ENCODE measurements around the gene FHL5. TPM values are rescaled to one million over a fixed set of nuclear protein-coding genes. Genes with fewer than 3 reads are reported as not detected.

FHL5 gene
- total RNA-seq, 1 donor from 2014 or later, result not detected

DNA sequence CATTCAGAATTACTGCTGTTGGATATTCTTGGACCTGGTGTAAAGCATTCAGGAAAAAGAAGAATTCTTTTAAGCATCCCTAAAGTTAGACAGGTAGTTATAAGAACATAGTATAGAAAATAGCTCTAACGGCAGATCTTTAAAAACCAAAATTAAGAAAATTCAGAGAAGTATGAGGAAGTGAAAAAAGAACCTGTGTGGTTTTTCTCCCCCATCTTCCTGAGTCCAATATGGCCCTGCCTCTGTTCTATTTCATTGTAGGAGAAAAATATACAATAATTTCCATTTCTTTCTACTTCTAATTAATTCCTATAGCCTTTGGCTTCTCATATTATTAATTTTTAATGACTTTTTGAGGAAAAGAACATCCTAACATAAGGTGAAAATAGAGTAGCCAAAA, 47.1 kb downstream of the FHL5 start:
- Mint-ChIP-seq H3K27me3 (ENCODE audit: insufficient read depth, low read depth) (no peaks in the 10 kb centered on the region), H3K4me3 (no peak overlapping the region), H3K4me1 (peaks cover 7% of the 10 kb centered on the region), H3K9me3 (no peaks in the 10 kb centered on the region), H3K27ac (no peak overlapping the region), H3K36me3 (no peaks in the 10 kb centered on the region)
- Histone ChIP-seq H3F3A (ENCODE audit: low read depth) (no peaks in the 10 kb centered on the region), H3K27me3 (no peaks in the 10 kb centered on the region), H3K36me3 (no peaks in the 10 kb centered on the region), H3K27ac (no peak overlapping the region), H3K9ac (no peak overlapping the region), H3K79me2 (ENCODE audit: low read depth) (no peaks in the 10 kb centered on the region), H2AFZ (replicated peaks) (no peak overlapping the region), H4K20me1 (ENCODE audit: low read depth) (no peaks in the 10 kb centered on the region), H3K4me3 (no peak overlapping the region), H3K9me3 (ENCODE audit: low read depth) (no peaks in the 10 kb centered on the region), H3K4me2 (no peak overlapping the region), H3K4me1 (no peaks in the 10 kb centered on the region)
- no peak for TF ChIP-seq EZH2 (IDR thresholded peaks at IDR 0.05)
- no peak for TF ChIP-seq EZH2phosphoT487 (IDR thresholded peaks at IDR 0.05)
- TF ChIP-seq, protein P1, sequence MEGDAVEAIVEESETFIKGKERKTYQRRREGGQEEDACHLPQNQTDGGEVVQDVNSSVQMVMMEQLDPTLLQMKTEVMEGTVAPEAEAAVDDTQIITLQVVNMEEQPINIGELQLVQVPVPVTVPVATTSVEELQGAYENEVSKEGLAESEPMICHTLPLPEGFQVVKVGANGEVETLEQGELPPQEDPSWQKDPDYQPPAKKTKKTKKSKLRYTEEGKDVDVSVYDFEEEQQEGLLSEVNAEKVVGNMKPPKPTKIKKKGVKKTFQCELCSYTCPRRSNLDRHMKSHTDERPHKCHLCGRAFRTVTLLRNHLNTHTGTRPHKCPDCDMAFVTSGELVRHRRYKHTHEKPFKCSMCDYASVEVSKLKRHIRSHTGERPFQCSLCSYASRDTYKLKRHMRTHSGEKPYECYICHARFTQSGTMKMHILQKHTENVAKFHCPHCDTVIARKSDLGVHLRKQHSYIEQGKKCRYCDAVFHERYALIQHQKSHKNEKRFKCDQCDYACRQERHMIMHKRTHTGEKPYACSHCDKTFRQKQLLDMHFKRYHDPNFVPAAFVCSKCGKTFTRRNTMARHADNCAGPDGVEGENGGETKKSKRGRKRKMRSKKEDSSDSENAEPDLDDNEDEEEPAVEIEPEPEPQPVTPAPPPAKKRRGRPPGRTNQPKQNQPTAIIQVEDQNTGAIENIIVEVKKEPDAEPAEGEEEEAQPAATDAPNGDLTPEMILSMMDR (IDR thresholded peaks at IDR 0.05), result no peak
- DNase-seq (ENCODE audit: low spot score), result no peak

DNA sequence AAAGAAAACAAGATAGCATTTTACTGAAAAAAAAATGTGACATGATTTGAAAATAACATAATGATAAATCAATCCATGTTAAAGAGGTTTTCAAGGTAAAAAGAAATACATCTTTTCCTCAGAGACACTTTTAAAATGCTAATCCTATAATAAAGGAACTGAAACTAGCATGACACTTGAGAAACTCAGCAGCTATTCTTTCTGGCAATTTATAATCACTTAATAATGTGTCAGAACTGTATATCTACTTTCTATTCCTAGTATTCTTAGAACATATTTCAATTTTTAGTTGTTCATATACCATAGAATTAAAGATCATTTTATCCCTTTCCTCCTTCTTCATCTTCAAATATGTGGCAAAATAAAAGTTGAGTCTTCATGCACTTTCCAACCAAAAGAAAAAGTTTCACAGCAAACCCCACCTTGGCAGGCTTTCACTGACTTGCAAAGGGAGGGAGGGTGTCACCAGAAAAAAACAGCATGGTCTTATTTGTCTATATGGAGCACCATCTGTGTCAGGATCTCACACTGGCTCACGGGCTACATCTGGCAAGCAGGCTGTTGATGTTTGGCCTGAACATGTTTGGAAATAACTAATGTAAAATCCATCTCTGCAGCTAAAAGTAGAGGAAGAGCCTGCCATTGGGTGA, 48.5 kb downstream of the FHL5 start:
- H3K27me3 Mint-ChIP-seq (ENCODE audit: insufficient read depth, low read depth), result no peaks in the 10 kb centered on the region
- H3K9me3 Mint-ChIP-seq, result no peaks in the 10 kb centered on the region
- no peaks in the 10 kb centered on the region for H3K36me3 Mint-ChIP-seq
- H3K4me1 Mint-ChIP-seq, result peaks cover 7% of the 10 kb centered on the region
- no peak overlapping the region for H3K27ac Mint-ChIP-seq
- Histone ChIP-seq H3K27ac (no peak overlapping the region), H3K4me1 (no peaks in the 10 kb centered on the region), H3K4me3 (no peak overlapping the region), H4K20me1 (ENCODE audit: low read depth) (no peaks in the 10 kb centered on the region), H2AFZ (replicated peaks) (peak overlapping the region; percentile 6), H3K36me3 (no peaks in the 10 kb centered on the region), H3K27me3 (no peaks in the 10 kb centered on the region), H3F3A (ENCODE audit: low read depth) (no peaks in the 10 kb centered on the region), H3K9ac (no peak overlapping the region), H3K79me2 (ENCODE audit: low read depth) (no peaks in the 10 kb centered on the region), H3K4me2 (no peak overlapping the region), H3K9me3 (ENCODE audit: low read depth) (no peaks in the 10 kb centered on the region)
- H3K4me3 Mint-ChIP-seq, result no peak overlapping the region
- TF ChIP-seq EZH2phosphoT487 (IDR thresholded peaks at IDR 0.05) (no peak), EZH2 (IDR thresholded peaks at IDR 0.05) (no peak)
- TF ChIP-seq, protein P1 (IDR thresholded peaks at IDR 0.05), result no peak
- DNase-seq (ENCODE audit: low spot score), result no peak

DNA sequence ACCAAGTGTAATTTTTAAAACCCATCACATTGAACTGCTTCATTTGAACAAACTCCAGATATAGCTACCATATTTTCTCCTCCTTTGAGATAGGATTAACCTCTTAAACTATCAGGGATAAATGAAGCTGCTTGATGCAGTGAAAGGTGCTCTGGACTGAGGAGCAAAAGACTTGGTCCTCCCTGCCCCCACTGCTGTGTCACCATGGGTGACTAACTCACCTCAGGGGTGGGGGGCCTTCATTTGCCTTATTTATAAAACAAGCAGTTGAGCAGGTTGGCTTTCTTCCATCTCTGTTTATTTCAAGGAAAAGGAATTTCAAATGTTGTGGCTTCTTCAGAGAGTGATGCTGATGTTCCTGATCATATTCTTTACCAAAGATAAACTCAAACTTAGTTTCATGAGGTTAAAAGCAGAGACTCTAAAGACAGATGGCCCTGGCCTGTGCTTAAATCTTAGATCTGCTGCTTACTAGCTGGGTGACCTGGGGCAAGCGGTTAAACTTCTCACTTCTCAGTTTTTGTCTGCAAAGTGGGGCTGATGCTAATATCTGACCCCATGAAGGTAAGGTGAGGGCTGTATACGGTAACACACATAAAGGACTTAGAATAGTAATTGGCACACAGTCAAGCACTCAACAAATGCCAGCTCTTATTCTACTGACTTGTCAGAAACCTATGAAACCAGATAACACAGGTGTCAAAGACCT, 50.5 kb downstream of the FHL5 start:
- TF ChIP-seq EZH2 (IDR thresholded peaks at IDR 0.05) (no peak), EZH2phosphoT487 (IDR thresholded peaks at IDR 0.05) (no peak)
- TF ChIP-seq, protein P1 (IDR thresholded peaks at IDR 0.05), result no peak
- peaks cover 7% of the 10 kb centered on the region for H3K4me1 Mint-ChIP-seq
- Histone ChIP-seq H3K27me3 (no peaks in the 10 kb centered on the region), H3K9me3 (ENCODE audit: low read depth) (no peaks in the 10 kb centered on the region), H3K4me3 (no peak overlapping the region), H4K20me1 (ENCODE audit: low read depth) (no peaks in the 10 kb centered on the region), H3F3A (ENCODE audit: low read depth) (no peaks in the 10 kb centered on the region), H3K36me3 (no peaks in the 10 kb centered on the region), H3K4me1 (no peaks in the 10 kb centered on the region), H3K79me2 (ENCODE audit: low read depth) (no peaks in the 10 kb centered on the region), H3K27ac (no peak overlapping the region), H2AFZ (replicated peaks) (peak overlapping the region; percentile 69), H3K4me2 (no peak overlapping the region), H3K9ac (no peak overlapping the region)
- no peaks in the 10 kb centered on the region for H3K9me3 Mint-ChIP-seq
- no peak overlapping the region for H3K27ac Mint-ChIP-seq
- H3K4me3 Mint-ChIP-seq, result no peak overlapping the region
- H3K36me3 Mint-ChIP-seq, result no peaks in the 10 kb centered on the region
- no peaks in the 10 kb centered on the region for H3K27me3 Mint-ChIP-seq (ENCODE audit: insufficient read depth, low read depth)
- DNase-seq (ENCODE audit: low spot score), result no peak
